GM23248 (cell line): ENCODE data around the gene RTF1. TPM values are rescaled to one million over a fixed set of nuclear protein-coding genes. Genes with fewer than 3 reads are reported as not detected.

ENCODE experiments used
- DNase-seq: peaks from one replicate; pipeline ENCODE4 v3.0.0-alpha.2; 2015
- H2AFZ ChIP-seq: fragments of 200-600 bp; sonication (generic); 2 replicates; pipeline ENCODE4 v1.6.1; 2016; ENCODE audit warnings: antibody characterized with exemption
- H3F3A ChIP-seq: fragments of 200-600 bp; sonication (generic); 2 replicates; pipeline ENCODE4 v1.6.1; 2016; ENCODE audit warnings: mild to moderate bottlenecking, antibody characterized with exemption, mixed run types; ENCODE audit not compliant: insufficient read depth
- H3K27ac ChIP-seq: fragments of 200-600 bp; sonication (generic); 2 replicates; pipeline ENCODE4 v1.5.1; 2016; ENCODE audit warnings: mild to moderate bottlenecking
- H3K27me3 ChIP-seq: fragments of 200-600 bp; sonication (generic); replicated peaks from 2 replicates; pipeline ENCODE4 v1.6.1; 2016; ENCODE audit warnings: mild to moderate bottlenecking; ENCODE audit not compliant: insufficient read depth
- H3K36me3 ChIP-seq: fragments of 200-600 bp; sonication (generic); 2 replicates; pipeline ENCODE4 v1.6.1; 2016; ENCODE audit warnings: low read depth, mild to moderate bottlenecking
- H3K4me1 ChIP-seq: fragments of 200-600 bp; sonication (generic); 2 replicates; pipeline ENCODE4 v1.6.1; 2016; ENCODE audit warnings: mild to moderate bottlenecking; ENCODE audit not compliant: insufficient read depth
- H3K4me2 ChIP-seq: fragments of 200-600 bp; sonication (generic); one replicate; pipeline ENCODE4 v1.6.1; 2016; ENCODE audit warnings: mild to moderate bottlenecking; ENCODE audit not compliant: unreplicated experiment
- H3K4me3 ChIP-seq: fragments of 200-600 bp; sonication (generic); 2 replicates; pipeline ENCODE4 v1.5.1; 2016; ENCODE audit warnings: mild to moderate bottlenecking
- H3K79me2 ChIP-seq: fragments of 200-600 bp; sonication (generic); 2 replicates; pipeline ENCODE4 v1.6.1; 2016; ENCODE audit warnings: mild to moderate bottlenecking; ENCODE audit not compliant: insufficient read depth
- H3K9ac ChIP-seq: fragments of 200-600 bp; sonication (generic); 2 replicates; pipeline ENCODE4 v1.6.1; 2016; ENCODE audit warnings: mild to moderate bottlenecking
- H3K9me2 ChIP-seq: fragments of 200-600 bp; sonication (generic); 2 replicates; pipeline ENCODE4 v1.6.1; 2016; ENCODE audit warnings: mixed run types, mild to moderate bottlenecking, moderate library complexity; ENCODE audit not compliant: insufficient read depth
- H3K9me3 ChIP-seq: fragments of 200-600 bp; sonication (generic); one replicate; pipeline ENCODE4 v1.6.1; 2017; ENCODE audit warnings: low read depth
- H4K20me1 ChIP-seq: fragments of 200-600 bp; sonication (generic); 2 replicates; pipeline ENCODE4 v1.6.0; 2016; ENCODE audit not compliant: insufficient read depth
- EZH2 ChIP-seq: fragments of 200-600 bp; sonication (generic); IDR thresholded peaks from 2 replicates; pipeline ENCODE4 v1.6.1; 2018; ENCODE audit warnings: antibody characterized with exemption, mild to moderate bottlenecking; ENCODE audit not compliant: insufficient read depth, poor library complexity, severe bottlenecking
- EZH2phosphoT487 ChIP-seq: fragments of 200-600 bp; sonication (generic); IDR thresholded peaks from 2 replicates; pipeline ENCODE4 v1.6.1; 2018; ENCODE audit warnings: antibody characterized with exemption, moderate library complexity, mild to moderate bottlenecking, low read depth; ENCODE audit not compliant: insufficient read depth
- WGBS, 2 experiments: methylation state at CpG; one replicate each; pipeline ENCODE4 v1.1.6; 2015 to 2017; ENCODE audit warnings: low lambda C conversion rate in 2 of 2, low coverage in 1 of 2; ENCODE audit errors: missing lambda C conversion rate in 2 of 2; 5-methylcytosine and 5-hydroxymethylcytosine counted together
- in situ Hi-C: fragments of 300-500 bp; cut with MboI; formaldehyde crosslinking; loops from 2 replicates; pipeline ENCODE4 v1.15.0; 2020
- polyA plus RNA-seq: library from polyadenylated mRNA; unstranded; fragments of >200 nt; fragmentation: Nextera tagmentation; extraction: Ambion mirVana; gene quantifications from 2 replicates; pipeline ENCODE4 v1.2.1, GENCODE V29; 2016
- small RNA-seq: library from RNA; depleted of rRNA; stranded (forward); fragments of <200 nt; gene quantifications from one replicate; pipeline ENCODE3, GENCODE V24; 2014; ENCODE audit warnings: low read depth, low replicate concordance
- total RNA-seq: library from RNA; depleted of rRNA; stranded (reverse); fragments of >200 nt; shearing (Covaris generic); gene quantifications from 2 replicates; pipeline ENCODE4 v1.2.3, GENCODE V29; 2014; rRNA removed

Gene RTF1
- total and polyA plus RNA-seq, 2 experiments from 2014 or later, result 20.5 to 58.6 TPM

GRCh38 chr15:41521614-41522013, 104.7 kb downstream of the RTF1 start:
- DNase-seq, result no peak
- no peak overlapping the region for H3K4me2 ChIP-seq

DNA sequence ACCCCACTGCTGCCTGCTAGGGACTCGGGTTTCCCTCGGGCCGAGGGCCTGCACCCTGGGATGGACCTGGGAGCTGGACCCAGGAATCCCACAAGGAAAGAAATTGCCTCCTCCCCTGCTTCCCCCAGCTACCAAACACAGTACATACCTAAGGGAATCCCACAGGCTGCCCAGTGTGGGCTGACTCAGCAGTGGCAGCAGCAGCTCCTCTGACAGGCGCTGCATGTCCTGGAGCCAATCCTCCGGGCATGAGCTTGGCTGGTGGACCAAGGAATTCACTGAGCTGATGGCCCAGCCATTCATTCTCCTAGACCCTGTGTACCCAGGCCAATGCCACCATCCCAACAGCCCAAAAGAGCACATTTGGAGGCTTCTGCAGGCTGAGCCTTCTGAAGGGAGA, 106.2 kb downstream of the RTF1 start:
- Histone ChIP-seq H2AFZ (no peak overlapping the region), H3K27me3 (no peaks in the 10 kb centered on the region), H4K20me1 (no peaks in the 10 kb centered on the region), H3K4me3 (no peak overlapping the region), H3K36me3 (peaks cover 7% of the 10 kb centered on the region), H3K4me2 (no peak overlapping the region), H3K9me3 (no peaks in the 10 kb centered on the region), H3K4me1 (no peaks in the 10 kb centered on the region), H3F3A (no peaks in the 10 kb centered on the region), H3K9ac (no peak overlapping the region), H3K79me2 (no peaks in the 10 kb centered on the region), H3K9me2 (no peaks in the 10 kb centered on the region), H3K27ac (no peak overlapping the region)
- WGBS, 2 experiments, result 85 to 91% methylated on average over 5 of the region's 5 CpGs
- in situ Hi-C loops, result no loop called here
- TF ChIP-seq EZH2phosphoT487, result no peak
- peak; percentile 25 for DNase-seq

More at GRCh38 chr15:41521614-41522013, 104.7 kb downstream of the RTF1 start:
- Histone ChIP-seq H4K20me1 (no peaks in the 10 kb centered on the region), H3K9me3 (no peaks in the 10 kb centered on the region), H3K9ac (no peak overlapping the region), H3K36me3 (no peaks in the 10 kb centered on the region; the same call in 1 of the 2 replicates), H3K79me2 (no peaks in the 10 kb centered on the region), H3K27me3 (no peaks in the 10 kb centered on the region), H3K27ac (no peak overlapping the region), H3K4me1 (no peaks in the 10 kb centered on the region), H2AFZ (no peak overlapping the region), H3F3A (no peaks in the 10 kb centered on the region), H3K4me3 (no peak overlapping the region), H3K9me2 (no peaks in the 10 kb centered on the region)
- 84 to 85% methylated on average over 9 of the region's 9 CpGs for WGBS, 2 experiments
- in situ Hi-C loops, result no loop called here
- TF ChIP-seq EZH2phosphoT487, result no peak
- no peak for TF ChIP-seq EZH2

GRCh38 chr15:41530363-41530956, 113.6 kb downstream of the RTF1 start:
- no peak for TF ChIP-seq EZH2phosphoT487
- no peak for TF ChIP-seq EZH2
- H4K20me1 ChIP-seq, result no peaks in the 10 kb centered on the region
- H3K79me2 ChIP-seq, result no peaks in the 10 kb centered on the region
- H3K27ac ChIP-seq, result no peak overlapping the region
- 96 to 100% methylated on average over 6 of the region's 6 CpGs for WGBS, 2 experiments
- H2AFZ ChIP-seq, result no peak overlapping the region
- H3K4me1 ChIP-seq, result no peaks in the 10 kb centered on the region
- in situ Hi-C loops, result no loop called here
- no peaks in the 10 kb centered on the region for H3K9me3 ChIP-seq
- H3K9ac ChIP-seq, result no peak overlapping the region
- DNase-seq, result no peak
- peaks cover 16% of the 10 kb centered on the region for H3K36me3 ChIP-seq
- H3K4me2 ChIP-seq, result no peak overlapping the region
- no peaks in the 10 kb centered on the region for H3K9me2 ChIP-seq
- no peaks in the 10 kb centered on the region for H3K27me3 ChIP-seq
- no peaks in the 10 kb centered on the region for H3F3A ChIP-seq
- no peak overlapping the region for H3K4me3 ChIP-seq

Small RNA genes within 50 kb of the gene (small RNA-seq; reads per million reads assigned to genes)
- gene RNU6-1169P, result not detected

Other genes starting within 250 kb of the RTF1 start
- not detected in 2 replicates for gene EXD1, start 186.3 kb upstream of the RTF1 start, total RNA-seq
- not detected in 2 replicates for gene EXD1, start 186.3 kb upstream of the RTF1 start, polyA plus RNA-seq
- 70.9 and 85.5 TPM in 2 replicates for gene CHP1, start 185.8 kb upstream of the RTF1 start, total RNA-seq
- 86.2 and 93.6 TPM in 2 replicates for gene CHP1, start 185.8 kb upstream of the RTF1 start, polyA plus RNA-seq
- 2.3 and 7.3 TPM in 2 replicates for gene OIP5, start 84.5 kb upstream of the RTF1 start, total RNA-seq
- gene OIP5, start 84.5 kb upstream of the RTF1 start, polyA plus RNA-seq, result 7.8 and 8.6 TPM in 2 replicates
- 33.3 and 77.9 TPM in 2 replicates for gene NUSAP1, start 84.2 kb upstream of the RTF1 start, total RNA-seq
- gene NUSAP1, start 84.2 kb upstream of the RTF1 start, polyA plus RNA-seq, result 43.1 and 47.1 TPM in 2 replicates
- gene NDUFAF1, start 14.6 kb upstream of the RTF1 start, total RNA-seq, result 18.8 and 27.3 TPM in 2 replicates
- gene NDUFAF1, start 14.6 kb upstream of the RTF1 start, polyA plus RNA-seq, result 32.0 and 33.9 TPM in 2 replicates
- gene ITPKA, start 76.8 kb downstream of the RTF1 start, total RNA-seq, result 0.43 and 7.7 TPM in 2 replicates
- gene ITPKA, start 76.8 kb downstream of the RTF1 start, polyA plus RNA-seq, result 0.14 TPM in 1 of 2 replicates, not detected in the other
- gene LTK, start 96.7 kb downstream of the RTF1 start, total RNA-seq, result not detected in 2 replicates
- gene LTK, start 96.7 kb downstream of the RTF1 start, polyA plus RNA-seq, result not detected in 2 replicates
- gene RPAP1, start 127.2 kb downstream of the RTF1 start, total RNA-seq, result 15.7 and 16.5 TPM in 2 replicates
- 10.7 and 11.4 TPM in 2 replicates for gene RPAP1, start 127.2 kb downstream of the RTF1 start, polyA plus RNA-seq
- 5.2 and 7.5 TPM in 2 replicates for gene TYRO3, start 142.1 kb downstream of the RTF1 start, total RNA-seq
- 7.9 and 8.8 TPM in 2 replicates for gene TYRO3, start 142.1 kb downstream of the RTF1 start, polyA plus RNA-seq
- gene MGA, start 243.3 kb downstream of the RTF1 start, total RNA-seq, result 14.8 and 28.2 TPM in 2 replicates
- gene MGA, start 243.3 kb downstream of the RTF1 start, polyA plus RNA-seq, result 11.8 and 13.2 TPM in 2 replicates